Right cardiac atrium (tissue), 5 donors: ENCODE measurements around the gene AKAP13. TPM values are rescaled to one million over a fixed set of nuclear protein-coding genes. Genes with fewer than 3 reads are reported as not detected.
A peak's percentile ranks its signal among the peaks of the same experiment; 100 is the strongest.

Experiments used
- ATAC-seq, 2 donors: fragments of 200-7000 bp; cut with Tn5 transposase; one replicate each; pipeline versions ENCODE4 v1.8.0 to v1.9.1; 2020; ENCODE audit warnings: moderate library complexity in 2 of 2, mild to moderate bottlenecking in 1 of 2
- DNase-seq, 3 donors: peaks; one replicate each; pipeline ENCODE4 v3.0.0-alpha.2; 2020
- H3K27ac ChIP-seq: one replicate; pipeline ENCODE4 v1.5.1; 2013; ENCODE audit warnings: mild to moderate bottlenecking, low read length, control low read depth, moderate library complexity
- H3K27me3 ChIP-seq: one replicate; pipeline ENCODE4 v1.6.1; 2013; ENCODE audit not compliant: control insufficient read depth, insufficient read depth
- H3K4me1 ChIP-seq: one replicate; pipeline ENCODE4 v1.6.1; 2013; ENCODE audit warnings: low read length; ENCODE audit not compliant: control insufficient read depth, insufficient read depth
- H3K4me3 ChIP-seq: one replicate; pipeline ENCODE4 v1.5.1; 2013; ENCODE audit warnings: low read length, control low read depth
- H3K9me3 ChIP-seq: one replicate; pipeline ENCODE4 v1.6.1; 2013; ENCODE audit warnings: low read length; ENCODE audit not compliant: control insufficient read depth
- WGBS: extraction: QIAGEN DNeasy Blood & Tissue Kit; methylation state at CpG from one replicate; pipeline ENCODE4 v1.1.7; 2013; 5-methylcytosine and 5-hydroxymethylcytosine counted together
- intact Hi-C, 4 donors: fragments of 100-400 bp; cut with DNase I; formaldehyde crosslinking; loops; one replicate each; pipeline versions ENCODE4 v1.11.0 to v1.14.0; 2022 to 2023
- polyA plus RNA-seq: library from polyadenylated mRNA; stranded (reverse); fragments of 200-250 nt; gene quantifications from one replicate; pipeline ENCODE4 v1.2.3, GENCODE V29; 2013
- total RNA-seq, 4 donors: library from RNA; stranded (reverse); fragmentation: NEBNext Ultra II Directional; extraction: Animal tissue kit (Norgen Biotek cat#: 25700); gene quantifications; one replicate each; pipeline ENCODE4 v1.2.1, GENCODE V29; 2021
- donor health status: healthy with polysubstance abuse.
- donor health status: DM: no; HTN: yes; CAD: no.
- donor health status: DM: no; HTN: no; CAD: no.
- donor health status: DM: no; HTN: yes; CAD: no; lungs with severe emphysema.
- donor health status: DM: yes; HTN: yes; CAD: no.

Gene AKAP13
- total and polyA plus RNA-seq, 5 donors, result 104 to 348 (median 250) TPM

GRCh38 chr15:85773970-85774369 lies 393.6 kb downstream of the AKAP13 start:
- intact Hi-C loops, result no loop called here
- WGBS, result 97% methylated on average over 10 of the region's 10 CpGs
- DNase-seq, result peak in 1 of 3 donors; percentile 36
- Histone ChIP-seq H3K27me3 (no peaks in the 10 kb centered on the region), H3K27ac (no peak overlapping the region), H3K4me3 (no peak overlapping the region), H3K4me1 (peaks cover 28% of the 10 kb centered on the region), H3K9me3 (no peaks in the 10 kb centered on the region)
- no peak for ATAC-seq

GRCh38 chr15:85777250-85778106 lies 397.1 kb downstream of the AKAP13 start:
- peak; percentile 11 to 57 for ATAC-seq
- H3K27ac ChIP-seq, result peak overlapping the region; percentile 13

GRCh38 chr15:85778107-85778776 lies 397.8 kb downstream of the AKAP13 start:
- H3K4me1 ChIP-seq, result peaks cover 22% of the 10 kb centered on the region
- no peaks in the 10 kb centered on the region for H3K9me3 ChIP-seq
- WGBS, result 62% methylated on average over 10 of the region's 10 CpGs
- peak; percentile 74 to 76 for ATAC-seq
- H3K4me3 ChIP-seq, result no peak overlapping the region
- peak overlapping the region; percentile 13 for H3K27ac ChIP-seq
- intact Hi-C loops, result no loop called here
- peak in 2 of 3 donors; percentile 63 for DNase-seq
- H3K27me3 ChIP-seq, result no peaks in the 10 kb centered on the region

More at GRCh38 chr15:85777250-85778106, 397.1 kb downstream of the AKAP13 start:
- Histone ChIP-seq H3K9me3 (no peaks in the 10 kb centered on the region), H3K4me1 (peaks cover 26% of the 10 kb centered on the region), H3K27me3 (no peaks in the 10 kb centered on the region), H3K4me3 (no peak overlapping the region)
- intact Hi-C loops, result no loop called here
- DNase-seq, result peak in 2 of 3 donors; percentile 44 to 61
- WGBS, result 69% methylated on average over 18 of the region's 18 CpGs

GRCh38 chr15:85779249-85779648 lies 398.8 kb downstream of the AKAP13 start:
- Histone ChIP-seq H3K27me3 (no peaks in the 10 kb centered on the region), H3K4me1 (peaks cover 22% of the 10 kb centered on the region), H3K27ac (no peak overlapping the region), H3K9me3 (no peaks in the 10 kb centered on the region), H3K4me3 (no peak overlapping the region)
- DNase-seq (no peak), ATAC-seq (no peak)
- intact Hi-C loops, result no loop called here
- WGBS, result 98% methylated on average over 1 of the region's 1 CpG

GRCh38 chr15:85780225-85780985 lies 400.0 kb downstream of the AKAP13 start:
- Histone ChIP-seq H3K9me3 (no peaks in the 10 kb centered on the region), H3K4me1 (peaks cover 23% of the 10 kb centered on the region), H3K27me3 (no peaks in the 10 kb centered on the region), H3K4me3 (no peak overlapping the region), H3K27ac (no peak overlapping the region)
- 79% methylated on average over 8 of the region's 8 CpGs for WGBS
- ATAC-seq (no peak), DNase-seq (no peak)
- intact Hi-C loops, result no loop called here

GRCh38 chr15:85781099-85781498 lies 400.7 kb downstream of the AKAP13 start:
- H3K27ac ChIP-seq, result no peak overlapping the region
- WGBS, result 90% methylated on average over 7 of the region's 7 CpGs
- intact Hi-C loops, result no loop called here
- DNase-seq (no peak), ATAC-seq (no peak)
- H3K9me3 ChIP-seq, result no peaks in the 10 kb centered on the region
- peaks cover 28% of the 10 kb centered on the region for H3K4me1 ChIP-seq
- H3K27me3 ChIP-seq, result no peaks in the 10 kb centered on the region
- no peak overlapping the region for H3K4me3 ChIP-seq

GRCh38 chr15:85782064-85782463 lies 401.7 kb downstream of the AKAP13 start:
- DNase-seq (no peak), ATAC-seq (no peak)
- WGBS, result 84% methylated on average over 6 of the region's 6 CpGs
- H3K9me3 ChIP-seq, result no peaks in the 10 kb centered on the region
- H3K4me1 ChIP-seq, result peaks cover 31% of the 10 kb centered on the region
- no peak overlapping the region for H3K27ac ChIP-seq
- intact Hi-C loops, result no loop called here
- no peaks in the 10 kb centered on the region for H3K27me3 ChIP-seq
- no peak overlapping the region for H3K4me3 ChIP-seq

- Histone ChIP-seq H3K4me1 (peaks cover 11% of the 10 kb centered on the region), H3K4me3 (no peak overlapping the region), H3K27me3 (no peaks in the 10 kb centered on the region), H3K27ac (peak overlapping the region; percentile 60), H3K9me3 (no peaks in the 10 kb centered on the region)
- DNase-seq (peak in 2 of 3 donors; percentile 66 to 74), ATAC-seq (peak; percentile 65 to 75)
- intact Hi-C loops, result no loop called here
- 45% methylated on average over 10 of the region's 10 CpGs for WGBS
These were observed 405.7 kb downstream of the AKAP13 start for GRCh38 chr15:85785887-85786780.

GRCh38 chr15:85786781-85787114 lies 406.3 kb downstream of the AKAP13 start:
- H3K9me3 ChIP-seq, result no peaks in the 10 kb centered on the region
- intact Hi-C loops, result no loop called here
- H3K4me3 ChIP-seq, result no peak overlapping the region
- DNase-seq, result no peak
- no peak for ATAC-seq
- peaks cover 11% of the 10 kb centered on the region for H3K4me1 ChIP-seq
- WGBS, result 91% methylated on average over 3 of the region's 3 CpGs
- H3K27ac ChIP-seq, result no peak overlapping the region
- H3K27me3 ChIP-seq, result no peaks in the 10 kb centered on the region

- no peak overlapping the region for H3K4me3 ChIP-seq
- WGBS, result 84% methylated on average over 12 of the region's 12 CpGs
- H3K27me3 ChIP-seq, result no peaks in the 10 kb centered on the region
- intact Hi-C loops, result no loop called here
- H3K4me1 ChIP-seq, result peaks cover 20% of the 10 kb centered on the region
- no peak overlapping the region for H3K27ac ChIP-seq
- DNase-seq (no peak), ATAC-seq (no peak)
- no peaks in the 10 kb centered on the region for H3K9me3 ChIP-seq
These were observed 408.5 kb downstream of the AKAP13 start for GRCh38 chr15:85788771-85789495.
